Upper lobe of left lung (tissue), 6 donors: ENCODE measurements around the gene USB1. TPM values are rescaled to one million over a fixed set of nuclear protein-coding genes. Genes with fewer than 3 reads are reported as not detected.

Experiments used
- ATAC-seq, 2 donors: fragments of 200-7000 bp; cut with Tn5 transposase; one replicate each; pipeline ENCODE4 v1.9.1; 2022; ENCODE audit warnings: mild to moderate bottlenecking in 2 of 2, moderate library complexity in 2 of 2; ENCODE audit not compliant: low FRiP score in 2 of 2
- DNase-seq, 2 donors: peaks; one replicate each; pipeline ENCODE4 v3.0.0-alpha.2; 2019 to 2020
- H3K27ac ChIP-seq, 4 donors: fragments of 200-600 bp; sonication (generic); one replicate each; pipeline ENCODE4 v1.5.1; 2016 to 2019
- H3K27me3 ChIP-seq, 4 donors: fragments of 200-600 bp; sonication (generic); one replicate each; pipeline ENCODE4 v1.5.1; 2017 to 2019
- H3K36me3 ChIP-seq, 4 donors: fragments of 200-600 bp; sonication (generic); one replicate each; pipeline ENCODE4 v1.5.1; 2016 to 2019
- H3K4me1 ChIP-seq, 4 donors: fragments of 200-600 bp; sonication (generic); one replicate each; pipeline ENCODE4 v1.5.1; 2018 to 2019
- H3K4me3 ChIP-seq, 4 donors: fragments of 200-600 bp; sonication (generic); one replicate each; pipeline ENCODE4 v1.5.1; 2017 to 2019; ENCODE audit warnings: mild to moderate bottlenecking in 2 of 4, moderate library complexity in 1 of 4
- H3K9me3 ChIP-seq, 4 donors: fragments of 200-600 bp; sonication (generic); one replicate each; pipeline ENCODE4 v1.5.1; 2018 to 2019
- CTCF ChIP-seq, 6 experiments: fragments of 450-650 bp in 4 of 6; fragments of 200-600 bp in 2 of 6; sonication (generic) in 2 of 6; IDR thresholded peaks; one replicate each; pipeline ENCODE4 v1.5.1; 2016 to 2019; ENCODE audit warnings: antibody characterized with exemption in 6 of 6
- EP300 ChIP-seq, 4 donors: sonication (generic); formaldehyde crosslinking; IDR thresholded peaks; one replicate each; pipeline ENCODE4 v1.5.1; 2017; ENCODE audit warnings: antibody characterized with exemption in 4 of 4, control low read depth in 2 of 4
- POLR2A ChIP-seq, 4 donors: fragments of 450-650 bp; IDR thresholded peaks; one replicate each; pipeline ENCODE4 v1.5.1; 2016 to 2017; ENCODE audit warnings: antibody characterized with exemption in 4 of 4, mild to moderate bottlenecking in 2 of 4
- POLR2AphosphoS5 ChIP-seq, 2 donors: sonication (generic); formaldehyde crosslinking; IDR thresholded peaks; one replicate each; pipeline ENCODE4 v1.5.1; 2017; ENCODE audit warnings: antibody characterized with exemption in 2 of 2
- WGBS, 2 donors: methylation state at CpG; one replicate each; pipeline ENCODE4 v1.1.5; 2017 to 2018; 5-methylcytosine and 5-hydroxymethylcytosine counted together
- total RNA-seq, 6 donors: library from RNA; depleted of rRNA in 4 of 6; stranded (reverse); fragments of >200 nt in 4 of 6; gene quantifications; one replicate each; pipeline versions ENCODE4 v1.1.0 to v1.2.1, GENCODE V29; 2016 to 2021
- donor health status: DM: no; HTN: no; CAD: no; lungs with moderate emphysema.
- donor health status: DM: no; HTN: yes; CAD: no; lungs with severe emphysema.

The USB1 gene
- total RNA-seq, 6 donors from 2014 or later, result 32.7 to 55.5 (median 46.5) TPM

- H3K27ac ChIP-seq, result no peak overlapping the region
- H3K9me3 ChIP-seq, result no peaks in the 10 kb centered on the region
- no peaks in the 10 kb centered on the region for H3K27me3 ChIP-seq
- peaks cover 0 to 24% (median 0%) of the 10 kb centered on the region in 4 donors for H3K4me1 ChIP-seq
- DNase-seq (no peak), ATAC-seq (no peak)
- 65 to 73% methylated on average over 8 of the region's 8 CpGs for WGBS, 2 donors
- H3K36me3 ChIP-seq, result no peaks in the 10 kb centered on the region
- no peak overlapping the region for H3K4me3 ChIP-seq
- TF ChIP-seq CTCF (IDR thresholded peaks at IDR 0.05), result no peak
- no peak for TF ChIP-seq POLR2AphosphoS5 (IDR thresholded peaks at IDR 0.05)
- TF ChIP-seq EP300 (IDR thresholded peaks at IDR 0.05), result no peak
- TF ChIP-seq POLR2A (IDR thresholded peaks at IDR 0.05), result no peak
Measured at GRCh38 chr16:57959121-57959520, 42.1 kb upstream of the USB1 start.

- 83 to 96% methylated on average over 4 to 11 of the region's 11 CpGs for WGBS, 2 donors
- no peak for TF ChIP-seq EP300 (IDR thresholded peaks at IDR 0.05)
- no peak for TF ChIP-seq POLR2A (IDR thresholded peaks at IDR 0.05)
- no peak for TF ChIP-seq CTCF (IDR thresholded peaks at IDR 0.05)
- no peak for TF ChIP-seq POLR2AphosphoS5 (IDR thresholded peaks at IDR 0.05)
- Histone ChIP-seq H3K4me1 (peaks cover 0 to 24% (median 0%) of the 10 kb centered on the region in 4 donors), H3K27me3 (no peaks in the 10 kb centered on the region), H3K4me3 (no peak overlapping the region), H3K36me3 (no peaks in the 10 kb centered on the region), H3K9me3 (no peaks in the 10 kb centered on the region), H3K27ac (no peak overlapping the region)
- peak in 1 of 2 donors; percentile 53 for DNase-seq
- ATAC-seq, result no peak
Measured at GRCh38 chr16:57959804-57960203, 41.4 kb upstream of the USB1 start.

- DNase-seq, result peak in 1 of 2 donors; percentile 42
- Histone ChIP-seq H3K4me1 (peaks cover 0 to 24% (median 0%) of the 10 kb centered on the region in 4 donors), H3K9me3 (no peaks in the 10 kb centered on the region), H3K36me3 (no peaks in the 10 kb centered on the region), H3K27ac (no peak overlapping the region), H3K27me3 (no peaks in the 10 kb centered on the region), H3K4me3 (no peak overlapping the region)
- ATAC-seq, result no peak
- 93% methylated on average over 9 of the region's 10 CpGs; no CpG with 5 or more reads in 1 of the 2 donors for WGBS, 2 donors
- TF ChIP-seq POLR2A (IDR thresholded peaks at IDR 0.05), result no peak
- TF ChIP-seq CTCF (IDR thresholded peaks at IDR 0.05), result no peak
- no peak for TF ChIP-seq POLR2AphosphoS5 (IDR thresholded peaks at IDR 0.05)
- TF ChIP-seq EP300 (IDR thresholded peaks at IDR 0.05), result no peak
Measured at GRCh38 chr16:57960310-57960709, 40.9 kb upstream of the USB1 start.

GRCh38 chr16:57960826-57961472 is 40.3 kb upstream of the USB1 start:
- peak in 1 of 2 donors; percentile 41 for DNase-seq
- WGBS, 2 donors, result 84 to 92% methylated on average over 5 to 6 of the region's 7 CpGs
- Histone ChIP-seq H3K4me3 (no peak overlapping the region), H3K4me1 (peaks cover 0 to 19% (median 0%) of the 10 kb centered on the region in 4 donors), H3K27ac (no peak overlapping the region), H3K27me3 (no peaks in the 10 kb centered on the region), H3K36me3 (no peaks in the 10 kb centered on the region), H3K9me3 (no peaks in the 10 kb centered on the region)
- TF ChIP-seq EP300 (IDR thresholded peaks at IDR 0.05) (no peak), CTCF (IDR thresholded peaks at IDR 0.05) (no peak), POLR2A (IDR thresholded peaks at IDR 0.05) (no peak), POLR2AphosphoS5 (IDR thresholded peaks at IDR 0.05) (no peak)
- no peak for ATAC-seq

GRCh38 chr16:57961538-57961937 is 39.7 kb upstream of the USB1 start:
- no peak for TF ChIP-seq EP300 (IDR thresholded peaks at IDR 0.05)
- no peak for TF ChIP-seq CTCF (IDR thresholded peaks at IDR 0.05)
- no peak for TF ChIP-seq POLR2AphosphoS5 (IDR thresholded peaks at IDR 0.05)
- TF ChIP-seq POLR2A (IDR thresholded peaks at IDR 0.05), result no peak
- Histone ChIP-seq H3K36me3 (no peaks in the 10 kb centered on the region), H3K27ac (no peak overlapping the region), H3K4me3 (no peak overlapping the region), H3K4me1 (peaks cover 0 to 18% (median 0%) of the 10 kb centered on the region in 4 donors), H3K9me3 (no peaks in the 10 kb centered on the region), H3K27me3 (no peaks in the 10 kb centered on the region)
- ATAC-seq (no peak), DNase-seq (no peak)
- WGBS, 2 donors, result 61 to 66% methylated on average over 2 of the region's 2 CpGs
